ENCODE measurements around the gene ANKRD11.
"Not testable (repeated sequence)": the region's sequence is repeated elsewhere in the genome, so short reads cannot be mapped to it uniquely, and the experiment has no call there.

Gene ANKRD11

DNA sequence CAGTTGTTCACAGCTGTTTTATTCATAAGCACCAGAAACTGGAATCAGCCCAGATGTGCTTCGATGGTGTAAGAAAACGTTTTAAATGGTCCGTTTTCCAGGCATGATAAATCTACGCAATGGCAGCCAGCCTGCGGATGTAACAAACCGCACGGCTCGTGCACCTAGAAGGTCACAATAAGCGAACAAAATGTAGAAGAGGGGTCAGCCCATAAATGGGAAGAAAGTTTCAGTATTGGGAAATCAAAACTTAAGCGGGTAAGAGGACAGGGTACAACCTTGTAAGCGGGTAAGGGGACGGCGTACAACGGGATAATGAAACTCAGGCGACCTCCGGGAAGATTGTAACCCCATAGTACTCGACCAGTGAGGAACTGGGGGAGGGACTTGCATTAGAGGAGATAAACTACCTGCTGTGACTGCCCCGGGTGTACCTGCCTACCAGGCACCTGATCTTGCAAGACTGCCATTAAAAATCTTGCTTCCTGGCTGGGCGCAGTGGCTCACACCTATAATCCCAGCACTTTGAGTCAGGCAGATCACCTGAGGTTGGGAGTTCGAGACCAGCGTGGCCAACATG lies 66.6 kb downstream of the ANKRD11 start:
- Histone ChIP-seq H2AFZ (ENCODE audit: low read depth, low read length, severe bottlenecking) (no peak overlapping the region), H3K9me3 (ENCODE audit: insufficient read depth, low read length) (no peaks in the 10 kb centered on the region), H3K4me2 (ENCODE audit: low read depth, low read length, poor library complexity, severe bottlenecking) (no peak overlapping the region), H4K20me1 (ENCODE audit: low read depth, low read length) (peaks cover 45% of the 10 kb centered on the region), H3K27me3 (ENCODE audit: low read length) (no peaks in the 10 kb centered on the region), H3K79me2 (ENCODE audit: insufficient read depth, low read length) (peaks cover 96% of the 10 kb centered on the region), H3K36me3 (ENCODE audit: low read length) (no peaks in the 10 kb centered on the region), H3K4me3 (ENCODE audit: insufficient read depth, low read length, poor library complexity, severe bottlenecking) (no peak overlapping the region), H3K9ac (ENCODE audit: low read length) (no peak overlapping the region), H3K27ac (ENCODE audit: low read depth, low read length) (no peak overlapping the region), H3K9me2 (replicated peaks; ENCODE audit: insufficient read depth, low read length) (no peaks in the 10 kb centered on the region), H3F3A (ENCODE audit: insufficient read depth) (0 out of 2 replicates have a peak, but pooled peaks cover 5% of the 10 kb centered on the region)
- no peak for TF ChIP-seq EZH2phosphoT487 (conservative IDR thresholded peaks at IDR 0.05; ENCODE audit: low read length)
- TF ChIP-seq, protein P1, sequence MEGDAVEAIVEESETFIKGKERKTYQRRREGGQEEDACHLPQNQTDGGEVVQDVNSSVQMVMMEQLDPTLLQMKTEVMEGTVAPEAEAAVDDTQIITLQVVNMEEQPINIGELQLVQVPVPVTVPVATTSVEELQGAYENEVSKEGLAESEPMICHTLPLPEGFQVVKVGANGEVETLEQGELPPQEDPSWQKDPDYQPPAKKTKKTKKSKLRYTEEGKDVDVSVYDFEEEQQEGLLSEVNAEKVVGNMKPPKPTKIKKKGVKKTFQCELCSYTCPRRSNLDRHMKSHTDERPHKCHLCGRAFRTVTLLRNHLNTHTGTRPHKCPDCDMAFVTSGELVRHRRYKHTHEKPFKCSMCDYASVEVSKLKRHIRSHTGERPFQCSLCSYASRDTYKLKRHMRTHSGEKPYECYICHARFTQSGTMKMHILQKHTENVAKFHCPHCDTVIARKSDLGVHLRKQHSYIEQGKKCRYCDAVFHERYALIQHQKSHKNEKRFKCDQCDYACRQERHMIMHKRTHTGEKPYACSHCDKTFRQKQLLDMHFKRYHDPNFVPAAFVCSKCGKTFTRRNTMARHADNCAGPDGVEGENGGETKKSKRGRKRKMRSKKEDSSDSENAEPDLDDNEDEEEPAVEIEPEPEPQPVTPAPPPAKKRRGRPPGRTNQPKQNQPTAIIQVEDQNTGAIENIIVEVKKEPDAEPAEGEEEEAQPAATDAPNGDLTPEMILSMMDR (IDR thresholded peaks at IDR 0.05; ENCODE audit: insufficient read depth, low read length, poor library complexity, severe bottlenecking) = no peak

DNA sequence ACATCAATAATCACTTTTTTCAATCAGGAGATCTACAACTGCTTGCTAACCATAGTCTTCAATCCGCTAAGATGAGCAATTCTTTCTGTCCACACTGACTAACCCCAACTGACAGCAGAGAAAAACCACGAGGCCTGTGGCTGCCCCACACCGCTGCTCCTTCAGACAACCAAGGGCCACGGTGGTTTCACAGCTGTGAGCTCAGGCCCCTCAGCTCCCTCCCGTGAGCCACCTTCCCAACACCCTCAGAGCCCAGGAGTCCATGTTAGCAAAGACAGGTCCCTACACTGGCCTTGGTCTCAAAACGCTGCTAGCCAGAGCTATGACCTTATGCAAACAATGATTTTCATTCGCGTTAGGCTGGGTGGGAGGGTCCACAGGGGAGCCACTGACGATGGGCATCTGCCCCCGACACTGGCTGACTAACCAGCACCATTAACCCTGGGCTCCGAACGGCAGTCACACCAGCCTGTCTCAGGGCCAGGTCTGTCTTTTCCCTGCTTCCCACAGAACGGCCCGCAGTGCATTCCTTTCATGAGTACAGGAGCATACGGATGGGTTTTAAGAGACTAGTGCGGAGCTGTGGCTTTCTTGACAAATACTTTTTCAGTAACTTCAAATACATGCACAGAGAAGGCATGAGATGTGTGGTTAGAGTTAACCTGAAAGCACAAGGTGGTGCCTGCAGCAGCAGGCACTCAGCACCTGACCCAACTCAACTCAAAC lies 67.3 kb downstream of the ANKRD11 start:
- Histone ChIP-seq H3K9ac (ENCODE audit: low read length) (peak overlapping the region; percentile 18), H3K79me2 (ENCODE audit: insufficient read depth, low read length) (peaks cover 97% of the 10 kb centered on the region), H3K36me3 (ENCODE audit: low read length) (no peaks in the 10 kb centered on the region), H3K4me2 (ENCODE audit: low read depth, low read length, poor library complexity, severe bottlenecking) (peak overlapping the region; percentile 42), H4K20me1 (ENCODE audit: low read depth, low read length) (peaks cover 49% of the 10 kb centered on the region), H3K9me2 (replicated peaks; ENCODE audit: insufficient read depth, low read length) (no peaks in the 10 kb centered on the region), H3K9me3 (ENCODE audit: insufficient read depth, low read length) (no peaks in the 10 kb centered on the region), H3K27me3 (ENCODE audit: low read length) (no peaks in the 10 kb centered on the region), H3K27ac (ENCODE audit: low read depth, low read length) (peak overlapping the region; percentile 35), H2AFZ (ENCODE audit: low read depth, low read length, severe bottlenecking) (no peak overlapping the region), H3K4me3 (ENCODE audit: insufficient read depth, low read length, poor library complexity, severe bottlenecking) (no peak overlapping the region), H3F3A (ENCODE audit: insufficient read depth) (0 out of 2 replicates have a peak, but pooled peaks cover 5% of the 10 kb centered on the region)
- TF ChIP-seq EZH2phosphoT487 (conservative IDR thresholded peaks at IDR 0.05; ENCODE audit: low read length) = no peak
- TF ChIP-seq, protein P1 (IDR thresholded peaks at IDR 0.05; ENCODE audit: insufficient read depth, low read length, poor library complexity, severe bottlenecking) = no peak

DNA sequence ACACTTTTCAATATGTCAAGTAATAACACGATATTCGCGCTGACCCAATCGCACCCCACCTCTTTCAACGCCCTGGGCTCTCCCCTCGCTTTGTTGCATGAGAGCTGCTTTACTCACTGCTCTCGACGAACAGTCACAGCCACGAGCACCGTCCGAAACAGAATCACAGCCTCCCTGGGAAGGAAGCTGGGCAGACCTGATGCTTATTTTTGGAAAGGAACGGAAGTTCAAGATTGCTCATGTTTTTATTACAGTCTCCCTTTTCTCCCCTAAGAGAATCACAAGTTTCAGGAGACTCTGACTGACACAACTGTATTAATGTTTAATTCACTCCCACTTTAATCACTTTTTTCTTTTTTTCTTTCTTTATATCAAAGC lies 67.8 kb downstream of the ANKRD11 start:
- no peak for TF ChIP-seq EZH2phosphoT487 (conservative IDR thresholded peaks at IDR 0.05; ENCODE audit: low read length)
- TF ChIP-seq, protein P1 (IDR thresholded peaks at IDR 0.05; ENCODE audit: insufficient read depth, low read length, poor library complexity, severe bottlenecking) = no peak
- no peaks in the 10 kb centered on the region for H3K36me3 ChIP-seq (ENCODE audit: low read length)
- H3K4me3 ChIP-seq (ENCODE audit: insufficient read depth, low read length, poor library complexity, severe bottlenecking) = no peak overlapping the region
- H2AFZ ChIP-seq (ENCODE audit: low read depth, low read length, severe bottlenecking) = no peak overlapping the region
- 0 out of 2 replicates have a peak, but pooled peaks cover 5% of the 10 kb centered on the region for H3F3A ChIP-seq (ENCODE audit: insufficient read depth)
- H3K9me2 ChIP-seq (replicated peaks; ENCODE audit: insufficient read depth, low read length) = no peaks in the 10 kb centered on the region
- peak overlapping the region; percentile 35 for H3K27ac ChIP-seq (ENCODE audit: low read depth, low read length)
- H3K79me2 ChIP-seq (ENCODE audit: insufficient read depth, low read length) = peaks cover 97% of the 10 kb centered on the region
- H3K9me3 ChIP-seq (ENCODE audit: insufficient read depth, low read length) = no peaks in the 10 kb centered on the region
- peak overlapping the region; percentile 42 for H3K4me2 ChIP-seq (ENCODE audit: low read depth, low read length, poor library complexity, severe bottlenecking)
- peaks cover 53% of the 10 kb centered on the region for H4K20me1 ChIP-seq (ENCODE audit: low read depth, low read length)
- peak overlapping the region; percentile 18 for H3K9ac ChIP-seq (ENCODE audit: low read length)
- H3K27me3 ChIP-seq (ENCODE audit: low read length) = no peaks in the 10 kb centered on the region

DNA sequence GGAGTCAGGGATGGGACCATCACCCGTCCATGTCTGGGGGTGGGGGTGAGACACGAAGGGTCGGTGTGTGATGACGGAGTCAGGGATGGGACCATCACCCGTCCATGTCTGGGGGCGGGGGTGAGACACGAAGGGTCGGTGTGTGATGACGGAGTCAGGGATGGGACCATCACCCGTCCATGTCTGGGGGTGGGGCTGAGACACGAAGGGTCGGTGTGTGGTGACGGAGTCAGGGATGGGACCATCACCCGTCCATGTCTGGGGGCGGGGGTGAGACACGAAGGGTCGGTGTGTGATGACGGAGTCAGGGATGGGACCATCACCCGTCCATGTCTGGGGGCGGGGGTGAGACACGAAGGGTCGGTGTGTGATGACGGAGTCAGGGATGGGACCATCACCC lies 69.1 kb downstream of the ANKRD11 start:
- not testable (repeated sequence) for H3K4me3 ChIP-seq (ENCODE audit: insufficient read depth, low read length, poor library complexity, severe bottlenecking); H3K36me3 ChIP-seq (ENCODE audit: low read length); H3F3A ChIP-seq (ENCODE audit: insufficient read depth); H3K9ac ChIP-seq (ENCODE audit: low read length); H3K9me3 ChIP-seq (ENCODE audit: insufficient read depth, low read length); H3K27ac ChIP-seq (ENCODE audit: low read depth, low read length); H2AFZ ChIP-seq (ENCODE audit: low read depth, low read length, severe bottlenecking); H3K4me2 ChIP-seq (ENCODE audit: low read depth, low read length, poor library complexity, severe bottlenecking); H3K9me2 ChIP-seq (replicated peaks; ENCODE audit: insufficient read depth, low read length); H3K27me3 ChIP-seq (ENCODE audit: low read length)
- peaks cover 44% of the 10 kb centered on the region for H4K20me1 ChIP-seq (ENCODE audit: low read depth, low read length)
- peaks cover 97% of the 10 kb centered on the region for H3K79me2 ChIP-seq (ENCODE audit: insufficient read depth, low read length)

All from SU-DHL-6 (cell line).